GM19397 (cell line): ENCODE measurements around the gene MAT2A.

Source experiments
- ATAC-seq: cut with Tn5 transposase; IDR thresholded peaks from one replicate; pipeline ENCODE4 v1.9.1; 2021; ENCODE audit warnings: mild to moderate bottlenecking, moderate library complexity; ENCODE audit not compliant: unreplicated experiment

MAT2A gene

DNA sequence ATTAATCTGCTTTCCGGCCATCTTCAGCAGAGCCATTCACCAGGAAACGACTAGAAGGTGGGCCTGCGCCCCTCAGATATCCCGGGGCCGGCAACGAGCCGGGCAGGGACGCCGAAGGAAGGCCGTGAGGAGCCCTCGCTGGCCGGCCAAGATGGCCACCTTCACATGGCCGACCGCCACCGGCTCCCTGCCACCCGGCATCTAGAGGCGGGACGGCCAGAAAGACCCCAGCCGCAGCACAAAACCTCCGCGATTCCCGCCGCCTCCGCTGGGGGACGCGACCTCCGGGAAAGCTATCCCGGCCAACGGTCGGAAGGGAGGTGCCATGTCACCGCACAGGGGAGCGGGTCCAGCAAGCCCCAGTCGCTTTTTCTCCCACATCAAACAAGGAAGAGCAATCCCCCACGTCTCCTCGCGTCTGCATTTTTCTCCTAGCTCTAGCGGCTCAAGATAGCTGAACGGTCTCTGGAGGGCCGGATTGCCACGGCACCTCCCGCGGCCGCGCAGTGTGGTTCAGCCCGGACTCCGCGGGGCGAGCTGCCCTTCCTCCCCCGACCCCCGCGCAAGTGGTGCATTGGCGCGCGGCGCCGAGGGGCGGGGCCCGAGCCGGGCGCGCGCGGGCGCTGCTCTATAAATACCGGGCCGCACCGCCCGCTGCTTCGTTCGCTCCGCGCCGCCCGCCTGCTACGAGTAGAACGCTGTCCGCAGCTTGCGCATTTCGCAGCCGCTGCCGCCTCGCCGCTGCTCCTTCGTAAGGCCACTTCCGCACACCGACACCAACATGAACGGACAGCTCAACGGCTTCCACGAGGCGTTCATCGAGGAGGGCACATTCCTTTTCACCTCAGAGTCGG lies at the start of gene MAT2A:
TSS of gene MAT2A (plus strand) at position 662 of the 854 bp plus-strand sequence. CDS start at position 782, 120 bp downstream.
- ATAC-seq = peak; percentile 78

DNA sequence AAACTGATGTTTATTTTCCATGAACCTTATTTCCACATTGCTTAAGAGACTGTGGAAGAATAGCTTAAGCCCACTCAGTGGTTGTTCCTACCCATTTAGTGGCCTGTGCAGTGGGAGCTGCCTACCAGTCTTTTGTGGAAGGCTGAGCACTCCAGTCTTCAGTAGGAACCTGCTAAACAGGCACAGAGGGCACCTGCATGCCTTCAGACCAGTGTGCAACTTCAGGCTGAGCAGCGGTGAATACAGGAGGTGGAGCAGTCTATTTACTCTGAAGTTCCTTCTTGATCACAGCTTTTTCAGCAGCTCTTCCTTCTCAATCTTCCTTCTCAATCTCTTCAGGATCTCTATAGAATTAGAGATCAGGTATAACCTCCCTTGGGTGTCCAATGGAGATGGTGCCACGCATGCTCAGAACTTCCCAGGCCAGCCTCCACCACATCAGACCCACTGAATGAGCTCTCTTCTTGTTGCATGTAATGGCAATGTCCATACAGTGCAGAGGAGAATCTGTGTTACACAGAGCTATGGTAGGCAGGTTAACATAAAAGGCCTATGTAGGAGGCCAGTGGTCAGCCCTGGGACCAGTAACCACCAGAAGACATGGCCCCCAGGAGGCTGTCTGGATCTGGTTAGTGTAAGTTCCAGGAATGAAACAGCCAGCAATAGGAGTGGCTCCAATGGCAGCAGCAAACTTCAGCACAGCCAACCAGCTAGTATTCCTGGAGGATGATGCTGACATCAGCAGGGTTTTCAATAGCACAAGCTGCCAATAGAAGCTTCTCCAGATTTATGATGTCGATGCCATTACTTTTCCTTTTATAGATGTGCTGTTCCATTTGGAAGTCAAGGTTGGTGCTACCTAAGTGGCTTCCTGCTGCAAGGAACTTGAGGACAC lies 47.9 kb upstream of the MAT2A start:
- ATAC-seq = no peak

DNA sequence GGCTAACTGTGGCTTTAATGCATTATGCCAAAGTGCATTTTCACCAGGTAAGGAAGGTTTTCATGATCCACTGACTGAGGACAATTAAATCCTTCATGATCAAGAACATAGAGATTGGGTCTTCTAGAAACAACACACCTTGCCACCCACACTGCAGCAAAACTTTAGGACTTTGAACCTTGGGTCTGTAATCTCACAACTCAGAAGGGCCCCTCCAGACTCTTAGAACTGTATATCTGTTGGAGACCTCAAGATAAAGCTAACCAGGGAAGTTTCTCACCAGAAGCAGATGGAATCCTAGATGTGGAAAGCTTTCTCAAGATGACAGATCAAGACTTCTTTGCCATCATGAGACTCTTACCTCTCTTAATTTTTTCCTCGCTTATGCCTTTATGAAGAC lies 42.5 kb upstream of the MAT2A start:
- no peak for ATAC-seq

DNA sequence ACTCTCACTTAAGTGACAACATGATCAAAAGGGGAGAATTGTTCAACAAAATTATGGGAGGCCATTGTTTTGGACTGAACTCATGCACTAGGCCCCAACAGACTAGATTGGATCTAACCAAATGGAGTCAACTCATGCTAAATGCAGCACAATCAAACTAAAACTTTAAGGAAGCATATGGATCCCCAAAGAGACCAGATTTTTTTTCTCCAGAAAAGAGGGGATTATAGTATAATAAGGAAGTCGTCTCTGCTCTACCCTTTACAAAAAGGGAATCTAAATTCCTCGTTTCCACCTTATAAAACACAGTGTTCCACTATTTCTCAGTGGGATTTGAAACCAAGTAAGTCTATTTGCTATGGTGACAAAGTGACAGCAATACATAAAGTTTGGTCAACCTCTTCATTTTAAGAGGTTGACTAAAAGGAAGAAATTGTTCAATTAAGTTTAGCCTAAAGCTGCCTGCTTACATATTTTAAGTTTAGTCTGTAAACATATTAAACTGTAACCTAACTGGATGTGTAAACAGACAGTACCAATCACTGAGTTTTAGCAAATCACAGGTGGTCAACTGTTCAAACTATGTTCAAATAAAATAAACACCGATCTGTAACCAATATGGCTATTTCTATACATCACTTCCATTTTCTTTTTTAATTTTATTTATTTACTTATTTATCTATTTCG lies 40.9 kb upstream of the MAT2A start:
- no peak for ATAC-seq

DNA sequence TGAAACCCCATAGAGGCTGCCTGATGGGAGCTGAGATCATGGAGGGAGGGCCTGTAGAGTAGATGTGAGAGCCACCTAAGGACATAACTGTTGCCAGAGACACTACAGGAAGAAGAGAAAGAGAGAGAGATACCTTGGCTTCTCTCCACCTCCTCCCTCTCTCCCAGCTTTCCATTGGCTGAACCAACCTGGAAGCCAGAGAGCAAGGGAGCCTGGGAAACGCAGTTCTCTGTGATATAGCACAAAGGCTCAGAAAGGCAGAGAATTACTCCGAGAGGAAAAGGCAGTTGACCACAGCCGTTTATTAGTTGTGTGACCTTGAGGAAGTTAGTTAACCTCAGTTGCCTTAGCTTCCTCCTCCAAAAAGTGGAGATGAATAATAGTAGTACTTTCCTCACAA lies 37.7 kb upstream of the MAT2A start:
- ATAC-seq = no peak

DNA sequence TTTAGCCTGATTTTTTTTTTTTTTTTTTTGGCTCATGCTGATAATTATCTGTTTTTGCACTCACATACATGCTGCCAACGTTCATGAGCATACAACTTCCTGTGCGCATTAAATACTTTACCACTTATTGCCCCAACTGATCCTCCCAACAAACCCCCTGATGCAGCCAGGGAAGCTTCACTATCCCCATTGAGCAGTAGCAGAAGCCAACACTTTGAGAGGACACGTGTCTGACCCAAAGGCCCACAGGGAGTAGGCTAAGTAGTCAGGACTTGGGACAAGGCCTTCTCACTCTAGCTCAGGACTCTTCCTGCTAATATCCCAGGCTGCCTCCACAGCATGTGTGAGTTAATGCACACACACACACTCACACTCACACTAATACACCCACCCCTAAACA lies 36.2 kb upstream of the MAT2A start:
- no peak for ATAC-seq

DNA sequence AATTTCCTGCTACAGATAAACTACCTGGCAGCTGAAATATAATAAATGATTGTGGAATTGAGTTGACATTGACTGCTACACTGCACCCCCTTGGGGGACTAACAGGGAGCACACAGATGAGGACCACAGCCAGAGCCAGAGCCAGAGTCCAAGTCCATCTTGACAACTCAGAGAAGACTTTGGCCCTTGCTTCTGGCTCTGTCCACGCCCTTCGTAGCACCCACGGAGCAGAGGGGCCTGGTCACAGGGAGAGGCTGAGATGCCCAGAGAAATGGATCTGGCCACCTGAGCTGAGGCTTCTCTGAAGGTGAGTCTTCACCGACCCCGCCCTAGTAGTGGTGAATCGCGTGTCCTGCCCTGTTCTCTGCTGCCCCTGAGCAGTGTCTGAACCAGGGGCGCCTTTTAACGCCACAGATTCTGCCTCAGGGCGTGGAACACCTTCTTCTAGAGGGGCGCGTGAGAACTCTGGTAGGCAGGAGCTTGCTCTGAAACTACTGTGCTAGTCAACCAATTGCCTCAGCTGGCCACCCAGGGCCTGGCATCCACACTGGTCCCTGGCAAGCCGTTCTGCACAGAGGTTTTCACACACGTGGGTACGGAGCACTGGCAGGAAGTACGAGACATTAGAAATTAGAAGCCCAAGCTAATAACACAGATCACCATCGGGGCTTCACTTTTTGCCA lies 35.7 kb upstream of the MAT2A start:
- ATAC-seq = no peak

DNA sequence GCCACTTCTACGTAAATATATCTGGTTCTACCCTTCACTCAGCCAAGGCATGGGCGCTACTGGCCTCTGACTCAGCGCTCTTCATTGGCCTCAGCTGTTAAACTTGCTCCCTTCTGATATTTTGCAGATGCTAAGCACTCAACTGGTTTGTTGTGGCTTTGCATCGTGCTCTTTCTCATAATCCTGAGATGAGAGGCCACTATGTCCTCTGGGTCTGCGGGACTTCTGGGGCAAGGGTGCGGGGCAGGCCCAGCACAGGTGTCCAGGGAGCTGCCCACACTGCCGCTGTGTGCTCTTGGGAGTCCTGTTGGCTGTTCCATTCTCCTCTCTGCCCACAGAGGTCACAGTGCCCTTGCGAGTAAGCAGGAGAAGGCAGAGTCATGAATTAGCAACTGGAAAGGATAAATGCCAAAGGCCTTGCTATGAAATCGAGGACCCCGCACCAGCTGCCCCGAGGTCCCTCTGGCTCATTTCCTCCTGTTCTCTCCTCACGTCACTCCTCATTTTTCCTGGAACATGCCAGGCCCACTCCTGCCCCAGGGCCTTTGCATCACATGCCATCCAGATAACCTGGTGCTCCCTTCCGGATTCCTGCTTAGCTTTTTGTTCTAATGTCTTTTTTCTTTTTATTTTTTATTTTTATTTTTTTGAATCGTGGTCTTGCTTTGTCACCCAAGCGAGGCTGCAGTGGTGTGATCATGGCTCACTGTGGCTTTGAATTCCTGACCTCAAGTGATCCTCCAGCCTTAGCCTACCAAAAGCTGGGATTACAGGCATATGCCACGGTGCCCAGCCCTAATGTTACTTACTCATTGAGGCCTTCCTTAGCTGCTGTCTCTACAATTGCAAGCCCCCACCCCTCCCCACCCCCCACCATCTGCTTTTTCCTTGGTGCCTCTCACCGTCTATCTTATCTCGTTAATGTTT lies 34.9 kb upstream of the MAT2A start:
- no peak for ATAC-seq

DNA sequence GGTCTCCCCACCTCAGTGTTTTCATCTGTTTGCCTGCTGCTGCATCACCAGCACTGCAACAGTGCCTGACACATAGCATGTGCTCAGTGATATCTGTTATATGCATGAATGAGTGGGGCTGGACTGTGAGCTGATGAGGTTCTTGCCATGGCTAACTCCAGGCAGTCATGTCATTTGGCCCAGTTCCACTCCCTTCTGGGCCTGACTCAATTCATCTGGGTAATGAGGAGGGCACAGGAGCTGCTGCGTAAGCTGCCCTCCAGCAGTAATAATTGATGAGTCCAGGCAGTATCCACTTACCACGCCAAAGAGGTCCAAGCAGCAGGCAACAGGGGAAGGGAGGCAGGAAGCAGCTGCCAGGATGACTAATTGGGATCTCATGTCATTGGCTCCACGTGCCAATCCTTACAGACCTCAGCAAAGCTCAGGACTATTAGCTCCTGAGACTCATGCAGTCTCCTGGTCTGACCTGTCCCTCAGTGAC lies 34.1 kb upstream of the MAT2A start:
- no peak for ATAC-seq

DNA sequence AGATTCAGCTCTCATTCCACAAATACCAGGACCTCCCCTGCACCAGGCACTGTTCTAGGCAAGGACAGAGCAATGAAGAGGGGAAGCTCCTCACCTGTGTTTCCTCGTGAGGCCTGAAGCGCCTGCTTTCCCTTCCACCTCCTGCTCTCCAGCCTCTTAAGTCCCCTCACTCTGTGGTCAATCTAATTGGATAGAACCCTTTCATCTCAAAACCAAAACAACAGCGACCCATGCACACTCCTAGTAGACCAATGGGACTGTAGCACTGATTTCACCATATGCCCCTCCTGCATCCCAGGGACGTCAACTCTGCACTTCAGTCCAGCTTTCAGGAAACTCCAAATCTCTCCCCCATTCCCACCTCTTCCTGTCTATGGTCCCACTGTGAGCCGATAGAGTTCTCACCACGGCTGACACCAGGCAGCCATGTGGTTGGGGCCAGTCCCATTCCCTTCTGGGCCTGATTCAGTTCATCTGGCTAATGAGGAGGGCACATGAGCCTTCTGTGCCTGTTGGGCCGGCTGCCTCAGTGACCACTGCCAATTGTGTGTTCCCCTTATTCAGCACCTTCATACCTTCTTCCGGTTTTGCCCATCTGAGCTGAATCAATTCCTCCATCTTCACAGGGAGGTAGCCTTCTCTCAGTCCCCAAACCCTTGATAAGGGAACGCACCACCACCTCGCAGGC lies 33.3 kb upstream of the MAT2A start:
- ATAC-seq = no peak

DNA sequence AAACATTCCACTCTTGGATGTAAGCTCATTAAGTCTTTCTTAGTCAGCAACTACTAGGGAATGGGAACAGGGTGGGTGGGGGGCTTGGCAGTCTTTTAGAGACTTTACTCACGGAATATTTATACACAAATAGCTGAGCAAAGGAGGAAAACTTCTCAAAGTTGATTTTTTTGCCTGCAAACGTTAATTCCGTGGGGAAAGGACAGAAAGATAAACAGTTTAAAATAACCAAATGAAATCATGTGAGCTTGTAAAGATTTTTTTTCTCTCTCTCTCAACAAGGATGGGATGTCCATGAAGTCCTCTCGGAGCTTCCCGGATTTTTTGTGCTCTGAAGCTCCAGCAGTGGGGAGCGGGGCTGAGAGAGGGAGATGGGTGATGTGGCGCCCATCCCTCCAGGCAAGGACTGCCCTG lies 32.2 kb upstream of the MAT2A start:
- no peak for ATAC-seq

DNA sequence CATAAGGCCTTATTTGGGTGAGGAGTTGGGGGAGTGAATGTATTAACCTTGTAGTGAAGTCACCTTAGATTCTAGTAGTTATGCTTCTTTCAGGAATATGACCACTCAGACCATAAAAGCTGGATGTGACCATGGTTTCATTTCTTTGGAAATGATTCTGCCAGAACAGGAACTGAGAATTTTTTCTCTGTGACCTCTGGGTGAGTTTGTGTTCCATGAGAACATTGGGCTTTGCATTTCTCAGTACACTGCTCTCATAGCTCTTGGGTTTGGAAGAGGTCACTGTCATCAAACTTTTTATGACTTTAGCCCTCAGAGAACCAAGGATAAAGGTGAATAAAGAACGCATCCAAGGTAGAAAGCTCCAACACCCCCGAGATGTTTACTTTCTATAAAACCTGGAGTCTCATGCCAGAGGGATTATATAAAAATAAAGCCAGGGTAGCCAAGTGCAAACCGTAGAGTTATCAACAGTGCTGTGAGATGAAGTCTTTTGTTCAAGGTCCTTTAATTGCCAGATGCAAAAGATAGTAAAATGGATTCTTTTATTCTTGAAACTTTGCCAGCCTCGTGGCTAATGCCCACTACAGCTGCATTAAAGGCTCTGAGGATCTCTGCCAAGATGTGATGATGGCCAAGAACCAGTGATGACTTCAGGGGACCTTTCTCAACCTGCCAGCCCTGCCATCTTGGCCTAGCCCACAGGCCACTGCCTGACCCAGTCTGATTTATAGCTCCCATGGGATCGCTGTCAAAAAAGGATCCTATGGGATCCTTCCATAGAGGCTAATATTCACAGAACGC lies 27.8 kb upstream of the MAT2A start:
- no peak for ATAC-seq

DNA sequence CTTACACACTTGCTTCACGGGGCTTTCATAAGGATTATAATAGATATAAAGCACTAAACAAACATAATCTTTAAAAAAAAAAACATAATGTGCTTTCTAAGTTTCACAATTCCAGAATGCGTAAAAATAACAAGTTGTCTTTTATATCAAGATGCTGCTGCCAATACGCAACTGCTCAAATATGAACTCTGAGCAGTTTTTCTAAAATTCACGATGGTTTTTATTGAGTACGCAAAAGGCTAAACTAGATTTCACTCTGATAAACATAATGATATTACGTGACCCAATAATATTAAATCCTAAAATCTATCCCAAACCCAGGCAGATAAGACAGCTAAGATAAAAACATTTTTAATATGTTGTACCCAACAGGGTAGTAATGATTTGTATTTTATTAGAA lies 24.6 kb upstream of the MAT2A start:
- no peak for ATAC-seq

DNA sequence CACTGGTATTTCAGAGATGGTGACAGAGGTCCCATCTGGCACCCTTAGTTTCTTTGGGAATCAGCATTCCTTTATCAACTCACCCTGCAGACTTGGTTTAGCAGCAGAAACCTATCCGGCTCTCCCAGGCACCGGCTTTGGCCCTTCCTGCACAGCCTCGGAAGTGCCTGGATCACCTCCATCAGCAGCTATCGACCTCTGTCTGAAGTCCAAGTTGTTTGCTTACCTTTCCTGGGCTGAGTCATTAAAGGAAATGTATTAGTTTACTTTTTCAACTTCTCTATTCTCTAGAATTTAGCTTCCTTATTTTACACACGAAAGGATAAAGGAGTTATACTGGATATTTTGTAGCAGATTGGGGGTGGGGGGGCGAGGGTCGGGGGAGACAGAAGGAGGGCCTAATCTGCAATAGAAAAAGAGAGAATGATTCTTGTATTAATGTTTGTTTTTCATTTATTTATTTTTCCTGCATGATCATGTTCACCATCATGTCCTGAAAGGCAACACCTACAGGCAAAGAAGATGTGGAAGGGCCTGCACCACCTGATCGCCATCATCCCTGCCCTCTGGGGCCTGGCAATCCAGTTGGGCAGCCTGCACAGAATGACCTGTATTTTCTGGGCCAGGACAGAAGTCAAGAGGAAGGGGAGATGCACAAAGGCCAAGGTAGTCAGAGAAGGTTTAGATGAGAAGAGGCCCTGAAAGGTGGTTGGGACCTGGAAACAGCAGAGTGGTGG lies 22.1 kb upstream of the MAT2A start:
- ATAC-seq = no peak

DNA sequence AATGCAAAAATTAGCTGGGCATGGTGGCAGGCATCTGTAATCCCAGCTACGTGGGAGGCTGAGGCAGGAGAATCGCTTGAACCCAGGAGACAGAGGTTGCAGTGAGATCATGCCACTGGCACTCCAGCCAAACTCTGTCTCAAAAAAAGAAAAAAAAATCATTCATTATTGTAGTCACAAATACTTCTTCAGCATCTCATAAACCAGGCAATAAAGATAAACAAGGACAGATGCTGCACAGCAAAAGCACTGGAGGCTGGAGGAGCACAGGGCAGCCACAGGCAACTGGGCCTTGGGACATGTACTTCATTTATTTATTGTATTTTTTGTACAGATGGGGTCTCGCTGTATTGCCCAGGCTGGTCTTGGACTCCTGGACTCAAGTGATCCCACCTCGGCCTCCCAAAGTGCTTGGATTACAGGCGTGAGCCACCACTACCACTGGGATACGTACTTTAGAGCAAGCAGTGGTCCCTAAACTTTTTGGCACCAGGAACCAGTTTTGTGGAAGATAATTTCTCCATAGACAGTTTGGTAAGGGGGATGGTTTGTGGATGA lies 16.8 kb upstream of the MAT2A start:
- no peak for ATAC-seq

DNA sequence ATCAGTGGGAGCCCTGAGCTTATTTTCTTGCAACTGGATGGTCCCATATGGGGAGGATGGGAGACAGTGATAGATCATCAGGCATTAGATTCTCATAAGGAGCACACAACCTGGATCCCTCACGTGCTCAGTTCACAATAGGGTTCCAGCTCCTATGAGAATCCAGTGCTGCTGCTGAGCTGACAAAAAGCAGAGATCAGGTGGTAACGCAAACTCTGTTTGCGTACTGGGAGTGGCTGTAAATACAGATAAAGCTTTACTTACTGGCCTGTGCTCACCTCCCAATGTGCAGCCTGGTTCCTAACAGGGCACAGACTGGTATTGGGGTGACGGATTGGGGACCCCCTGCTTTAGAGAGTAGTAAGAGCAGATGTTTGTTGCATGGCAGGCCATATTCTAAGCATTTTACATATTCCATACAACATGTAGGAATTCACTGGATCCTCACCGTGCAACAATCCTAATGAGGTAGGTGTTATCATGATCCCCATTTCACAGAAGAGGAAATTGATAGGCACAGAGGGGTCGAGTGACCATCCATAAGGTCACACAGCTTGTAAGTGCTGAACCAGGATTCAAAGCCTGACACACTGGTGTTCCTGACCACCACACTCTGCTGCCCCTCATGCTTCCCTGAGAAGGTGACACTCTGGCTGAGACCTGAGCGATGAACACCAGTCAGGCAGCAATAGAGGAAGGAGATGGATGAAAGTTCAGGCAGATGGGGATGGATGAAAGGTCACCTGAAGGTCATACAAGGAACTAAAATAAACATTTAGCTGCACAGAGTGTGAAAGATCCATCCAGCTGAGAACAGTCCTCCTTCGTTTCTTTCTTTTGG lies 15.7 kb upstream of the MAT2A start:
- no peak for ATAC-seq
